HCT116 (cell line): ENCODE measurements around the gene RASGRF2. TPM values are rescaled to one million over a fixed set of nuclear protein-coding genes. Genes with fewer than 3 reads are reported as not detected.

Experiments
- ATAC-seq: fragments of 200-7000 bp; cut with Tn5 transposase; 2 replicates; pipeline ENCODE4 v1.9.1; 2020; ENCODE audit warnings: mild to moderate bottlenecking, moderate library complexity
- BruUV-seq: library from RNA; stranded (reverse); fragments of 400-500 nt; replicated peaks from 2 replicates; lab custom pipeline; 2021; lab: Mats Ljungman, UMichigan
- CTCF ChIA-PET: fragments of 300-600 bp; sonication (Branson Sonifier 250); formaldehyde crosslinking; loops from one replicate; lab custom pipeline; 2021; ENCODE audit warnings: antibody characterized with exemption; lab: Charles Lee
- POLR2A ChIA-PET: fragments of 300-600, 350-600 bp; sonication (Branson Sonifier 250); formaldehyde crosslinking; loops from one replicate; lab custom pipeline; 2021; ENCODE audit warnings: antibody characterized with exemption; lab: Charles Lee
- RAD21 ChIA-PET, 2 experiments: fragments of 300-600 bp; sonication (Branson Sonifier 250); formaldehyde crosslinking; loops; one replicate each; lab custom pipeline; 2023; ENCODE audit warnings: low total read pairs in 2 of 2; ENCODE audit not compliant: uncharacterized antibody in 2 of 2, unreplicated experiment in 2 of 2, low non-redundant PET in 1 of 2; lab: Charles Lee
- DNase-seq: peaks from one replicate; pipeline ENCODE4 v3.0.0-alpha.2; 2010; ENCODE audit warnings: low read depth, low spot score
- H2AFZ ChIP-seq: fragments of 200-600 bp; shearing (Covaris generic), sonication (generic); 2 replicates; pipeline ENCODE4 v1.6.1; 2017; ENCODE audit warnings: low read depth, mixed run types, mixed read lengths, antibody characterized with exemption, low read length; ENCODE audit not compliant: poor library complexity, severe bottlenecking
- H3K27ac ChIP-seq: 2 replicates; pipeline ENCODE4 v1.5.1; 2012; ENCODE audit warnings: low read depth, low read length
- H3K27me3 ChIP-seq: fragments of 200-600 bp; sonication (generic); 2 replicates; pipeline ENCODE4 v1.6.1; 2016; ENCODE audit warnings: mixed run types, low read length, mixed read lengths; ENCODE audit not compliant: insufficient read depth
- H3K36me3 ChIP-seq, 2 experiments: fragments of 200-500 bp in 1 of 2; fragments of 200-600 bp in 1 of 2; sonication (Bioruptor generic) in 1 of 2; sonication (generic) in 1 of 2; 2 replicates each; pipeline versions ENCODE4 v1.5.1 to v1.6.1; 2014 to 2016; ENCODE audit warnings: low read length in 2 of 2, inconsistent platforms in 1 of 2, mixed read lengths in 1 of 2, mixed run types in 1 of 2; ENCODE audit not compliant: insufficient read depth in 2 of 2, control insufficient read depth in 1 of 2
- H3K4me1 ChIP-seq, 2 experiments: fragments of 200-600 bp in 1 of 2; sonication (generic) in 1 of 2; 2 replicates each; pipeline versions ENCODE4 v1.5.1 to v1.6.1; 2012 to 2017; ENCODE audit warnings: low read length in 2 of 2, inconsistent platforms in 1 of 2, mild to moderate bottlenecking in 1 of 2, mixed read lengths in 1 of 2, mixed run types in 1 of 2, moderate library complexity in 1 of 2; ENCODE audit not compliant: insufficient read depth in 2 of 2, control insufficient read depth in 1 of 2
- H3K4me2 ChIP-seq: fragments of 200-600 bp; sonication (generic); 2 replicates; pipeline ENCODE4 v1.6.1; 2017; ENCODE audit warnings: mixed run types, low read length, mixed read lengths
- H3K4me3 ChIP-seq, 2 experiments: fragments of 200-600 bp in 1 of 2; sonication (generic) in 1 of 2; replicated peaks in 1 of 2; 2 replicates each; pipeline ENCODE4 v1.5.1; 2011 to 2016; ENCODE audit warnings: low read length in 2 of 2, control low read depth in 1 of 2, low read depth in 1 of 2, mild to moderate bottlenecking in 1 of 2, mixed read lengths in 1 of 2, mixed run types in 1 of 2
- H3K79me2 ChIP-seq: fragments of 200-600 bp; sonication (generic); 2 replicates; pipeline ENCODE4 v1.6.1; 2017; ENCODE audit warnings: mild to moderate bottlenecking, mixed run types, low read length, moderate library complexity, mixed read lengths; ENCODE audit not compliant: insufficient read depth
- H3K9ac ChIP-seq: fragments of 200-600 bp; sonication (generic); 2 replicates; pipeline ENCODE4 v1.6.1; 2016; ENCODE audit warnings: low read length, mixed read lengths
- H3K9me2 ChIP-seq: fragments of 200-600 bp; sonication (generic), shearing (Covaris generic); 2 replicates; pipeline ENCODE4 v1.6.1; 2017; ENCODE audit warnings: mixed run types, mild to moderate bottlenecking, moderate library complexity; ENCODE audit not compliant: insufficient read depth
- H3K9me3 ChIP-seq, 2 experiments: fragments of 200-500 bp in 1 of 2; fragments of 200-600 bp in 1 of 2; sonication (Bioruptor generic) in 1 of 2; sonication (generic) in 1 of 2; 2 replicates each; pipeline ENCODE4 v1.6.1; 2014 to 2017; ENCODE audit warnings: low read length in 2 of 2, mixed read lengths in 2 of 2, inconsistent platforms in 1 of 2, low read depth in 1 of 2, mild to moderate bottlenecking in 1 of 2, mixed run types in 1 of 2, moderate library complexity in 1 of 2; ENCODE audit not compliant: control insufficient read depth in 1 of 2, insufficient read depth in 1 of 2
- H4K20me1 ChIP-seq: fragments of 200-600 bp; sonication (generic), shearing (Covaris generic); 2 replicates; pipeline ENCODE4 v1.6.1; 2017; ENCODE audit warnings: mixed run types, mild to moderate bottlenecking, moderate library complexity; ENCODE audit not compliant: insufficient read depth
- CBX3 ChIP-seq: IDR thresholded peaks from 2 replicates; pipeline ENCODE4 v1.6.1; 2012; ENCODE audit warnings: low read depth
- ELF1 ChIP-seq: IDR thresholded peaks from 2 replicates; pipeline ENCODE4 v1.6.1; 2012; ENCODE audit warnings: low read depth, borderline replicate concordance
- FOSL1 ChIP-seq: IDR thresholded peaks from 2 replicates; pipeline ENCODE4 v1.6.1; 2012; ENCODE audit warnings: low read depth
- POLR2A ChIP-seq: IDR thresholded peaks from 2 replicates; pipeline ENCODE4 v1.7.0; 2011; ENCODE audit warnings: borderline replicate concordance; ENCODE audit not compliant: insufficient read depth, insufficient read length; ENCODE audit errors: extremely low read depth
- POLR2AphosphoS5 ChIP-seq: IDR thresholded peaks from 2 replicates; pipeline ENCODE4 v1.6.1; 2011; ENCODE audit warnings: mild to moderate bottlenecking, low read depth, low read length, moderate library complexity
- RAD21 ChIP-seq: IDR thresholded peaks from 2 replicates; pipeline ENCODE4 v1.6.1; 2012; ENCODE audit warnings: low read depth, mild to moderate bottlenecking
- SIN3A ChIP-seq: IDR thresholded peaks from 2 replicates; pipeline ENCODE4 v1.6.1; 2012; ENCODE audit warnings: low read depth
- SP1 ChIP-seq: IDR thresholded peaks from 2 replicates; pipeline ENCODE4 v1.6.1; 2012; ENCODE audit warnings: low read depth
- TCF7L2 ChIP-seq: IDR thresholded peaks from 2 replicates; pipeline ENCODE4 v1.7.0; 2011; ENCODE audit warnings: borderline replicate concordance, inconsistent platforms; ENCODE audit not compliant: insufficient read depth, insufficient read length; ENCODE audit errors: extremely low read depth
- YY1 ChIP-seq: IDR thresholded peaks from 2 replicates; pipeline ENCODE4 v1.6.1; 2011; ENCODE audit warnings: low read length, low read depth, moderate library complexity, mild to moderate bottlenecking; ENCODE audit not compliant: insufficient replicate concordance; ENCODE audit errors: extremely low read depth
- ZFX ChIP-seq: fragments of 450-650 bp; IDR thresholded peaks from 2 replicates; pipeline ENCODE4 v1.6.1; 2017
- ZNF274 ChIP-seq: fragments of 200-500 bp; sonication (Bioruptor generic); IDR thresholded peaks from 2 replicates; pipeline ENCODE4 v1.6.1; 2014; ENCODE audit warnings: mild to moderate bottlenecking, low read depth, low read length, inconsistent platforms
- intact Hi-C: fragments of 100-400 bp; cut with micrococcal nuclease; formaldehyde crosslinking; loops from 2 replicates; pipeline ENCODE4 v1.10.0; 2022
- total RNA-seq: library from RNA; stranded (reverse); gene quantifications from one replicate; pipeline ENCODE4 v1.2.1, GENCODE V29; 2021; ENCODE audit not compliant: unreplicated experiment
- TF ChIP-seq, protein P1 (sequence below): IDR thresholded peaks from 2 replicates; pipeline ENCODE4 v1.6.1; 2012
- TF ChIP-seq, protein P2 (sequence below): IDR thresholded peaks from 2 replicates; pipeline ENCODE4 v1.6.1; 2011; ENCODE audit warnings: mild to moderate bottlenecking, low read length, moderate library complexity; ENCODE audit not compliant: insufficient replicate concordance; ENCODE audit errors: extremely low read depth

Gene RASGRF2
- total RNA-seq, 1 experiment from 2014 or later = 0.05 TPM

DNA sequence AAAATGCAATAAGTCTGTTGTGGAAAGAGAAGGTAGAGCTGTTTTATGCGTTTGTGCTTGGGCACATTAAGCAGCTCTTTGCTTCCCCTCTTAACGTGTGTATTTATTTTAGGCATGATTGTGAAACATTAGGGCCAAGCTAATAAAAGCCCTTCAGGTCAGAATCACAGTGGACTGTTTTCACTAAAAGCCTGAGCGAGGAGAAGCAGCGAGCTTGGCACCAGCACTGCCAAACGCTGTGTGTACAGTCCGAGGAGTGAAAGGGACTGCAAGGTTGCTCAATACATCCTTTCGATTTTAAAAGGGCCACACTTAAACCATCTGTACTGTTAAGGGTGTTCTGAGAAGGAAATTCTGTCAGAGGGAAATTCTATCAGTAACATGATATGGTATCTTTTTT, 165.8 kb downstream of the RASGRF2 start:
- no peak for DNase-seq
- no peak overlapping the region for H3K4me2 ChIP-seq
- RAD21 ChIA-PET = no interaction called here
- H3K9me3 ChIP-seq = no peaks in the 10 kb centered on the region
- no peak overlapping the region for H2AFZ ChIP-seq
- BruUV-seq = no TSS peak
- H3K27me3 ChIP-seq = no peaks in the 10 kb centered on the region
- no peak overlapping the region for H3K4me3 ChIP-seq
- no peak overlapping the region for H3K9ac ChIP-seq
- CTCF ChIA-PET = no interaction called here
- H3K9me2 ChIP-seq = no peaks in the 10 kb centered on the region
- H3K36me3 ChIP-seq = no peaks in the 10 kb centered on the region
- intact Hi-C loops = no loop called here
- POLR2A ChIA-PET = no interaction called here
- no peaks in the 10 kb centered on the region for H3K4me1 ChIP-seq
- TF ChIP-seq, protein P1, sequence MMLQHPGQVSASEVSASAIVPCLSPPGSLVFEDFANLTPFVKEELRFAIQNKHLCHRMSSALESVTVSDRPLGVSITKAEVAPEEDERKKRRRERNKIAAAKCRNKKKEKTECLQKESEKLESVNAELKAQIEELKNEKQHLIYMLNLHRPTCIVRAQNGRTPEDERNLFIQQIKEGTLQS = no peak
- TF ChIP-seq RAD21 = no peak
- TF ChIP-seq SIN3A = no peak
- TF ChIP-seq, protein P2, sequence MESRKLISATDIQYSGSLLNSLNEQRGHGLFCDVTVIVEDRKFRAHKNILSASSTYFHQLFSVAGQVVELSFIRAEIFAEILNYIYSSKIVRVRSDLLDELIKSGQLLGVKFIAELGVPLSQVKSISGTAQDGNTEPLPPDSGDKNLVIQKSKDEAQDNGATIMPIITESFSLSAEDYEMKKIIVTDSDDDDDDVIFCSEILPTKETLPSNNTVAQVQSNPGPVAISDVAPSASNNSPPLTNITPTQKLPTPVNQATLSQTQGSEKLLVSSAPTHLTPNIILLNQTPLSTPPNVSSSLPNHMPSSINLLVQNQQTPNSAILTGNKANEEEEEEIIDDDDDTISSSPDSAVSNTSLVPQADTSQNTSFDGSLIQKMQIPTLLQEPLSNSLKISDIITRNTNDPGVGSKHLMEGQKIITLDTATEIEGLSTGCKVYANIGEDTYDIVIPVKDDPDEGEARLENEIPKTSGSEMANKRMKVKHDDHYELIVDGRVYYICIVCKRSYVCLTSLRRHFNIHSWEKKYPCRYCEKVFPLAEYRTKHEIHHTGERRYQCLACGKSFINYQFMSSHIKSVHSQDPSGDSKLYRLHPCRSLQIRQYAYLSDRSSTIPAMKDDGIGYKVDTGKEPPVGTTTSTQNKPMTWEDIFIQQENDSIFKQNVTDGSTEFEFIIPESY = no peak
- no peak for TF ChIP-seq ELF1
- TF ChIP-seq ZNF274 = no peak
- TF ChIP-seq ZFX = no peak
- TF ChIP-seq SP1 = no peak
- TF ChIP-seq POLR2AphosphoS5 = no peak
- TF ChIP-seq CBX3 = no peak
- no peak for TF ChIP-seq POLR2A
- no peak for TF ChIP-seq YY1
- TF ChIP-seq FOSL1 = no peak
- TF ChIP-seq TCF7L2 = no peak
- ATAC-seq = no peak
- H4K20me1 ChIP-seq = no peaks in the 10 kb centered on the region
- H3K79me2 ChIP-seq = no peaks in the 10 kb centered on the region
- H3K27ac ChIP-seq = no peak overlapping the region
